A673 (cell line): Measurements from ENCODE around the gene ALKBH8. TPM values are rescaled to one million over a fixed set of nuclear protein-coding genes. Genes with fewer than 3 reads are reported as not detected.

Experiments
- BruUV-seq: library from RNA; stranded (reverse); fragments of 400-500 nt; replicated peaks from 2 replicates; lab custom pipeline; 2021; lab: Mats Ljungman, UMichigan
- CTCF ChIA-PET: fragments of 300-600 bp; sonication (Branson Sonifier 250); formaldehyde crosslinking; loops from one replicate; lab custom pipeline; 2022; ENCODE audit warnings: antibody characterized with exemption; lab: Charles Lee
- POLR2A ChIA-PET: fragments of 300-600 bp; sonication (Branson Sonifier 250); formaldehyde crosslinking; loops from one replicate; lab custom pipeline; 2022; ENCODE audit warnings: antibody characterized with exemption; ENCODE audit not compliant: low non-redundant PET; lab: Charles Lee
- DNase-seq: peaks from one replicate; pipeline ENCODE4 v3.0.0-alpha.2; 2015; ENCODE audit warnings: low spot score
- H3K27ac ChIP-seq: fragments of 200-600 bp; sonication (generic); 2 replicates; pipeline ENCODE4 v1.5.1; 2016; ENCODE audit warnings: mixed run types, low read depth, mild to moderate bottlenecking, mixed read lengths, antibody characterized with exemption, low read length; ENCODE audit not compliant: poor library complexity, severe bottlenecking
- H3K27me3 ChIP-seq: fragments of 200-600 bp; sonication (generic); replicated peaks from 2 replicates; pipeline ENCODE4 v1.6.1; 2017; ENCODE audit warnings: mixed run types, low read depth, mild to moderate bottlenecking, mixed read lengths, antibody characterized with exemption, low read length; ENCODE audit not compliant: insufficient read depth, poor library complexity
- H3K36me3 ChIP-seq: fragments of 200-600 bp; sonication (generic); 2 replicates; pipeline ENCODE4 v1.6.1; 2016; ENCODE audit warnings: mixed run types, mild to moderate bottlenecking, mixed read lengths, antibody characterized with exemption, low read length; ENCODE audit not compliant: insufficient read depth, poor library complexity, severe bottlenecking
- H3K4me1 ChIP-seq: fragments of 200-600 bp; sonication (generic); 2 replicates; pipeline ENCODE4 v1.6.1; 2017; ENCODE audit warnings: mixed run types, mild to moderate bottlenecking, mixed read lengths, antibody characterized with exemption, low read length; ENCODE audit not compliant: insufficient read depth, poor library complexity, severe bottlenecking
- H3K4me3 ChIP-seq: fragments of 200-600 bp; sonication (generic); 2 replicates; pipeline ENCODE4 v1.5.1; 2016; ENCODE audit warnings: low read depth, mixed run types, mild to moderate bottlenecking, mixed read lengths, low read length; ENCODE audit not compliant: poor library complexity, severe bottlenecking
- H3K9me3 ChIP-seq: fragments of 200-600 bp; sonication (generic); 2 replicates; pipeline ENCODE4 v1.6.1; 2016; ENCODE audit warnings: mixed run types, low read depth, mild to moderate bottlenecking, mixed read lengths, antibody characterized with exemption, low read length; ENCODE audit not compliant: poor library complexity, severe bottlenecking
- EZH2 ChIP-seq: fragments of 200-600 bp; sonication (generic); IDR thresholded peaks from 2 replicates; pipeline ENCODE4 v1.6.1; 2017; ENCODE audit warnings: borderline replicate concordance, low read depth, mild to moderate bottlenecking, mixed read lengths, antibody characterized with exemption, low read length; ENCODE audit not compliant: poor library complexity, severe bottlenecking
- intact Hi-C: fragments of 100-400 bp; cut with micrococcal nuclease; formaldehyde crosslinking; loops from one replicate; pipeline ENCODE4 v1.10.0; 2022; ENCODE audit not compliant: unreplicated experiment
- total RNA-seq: library from RNA; stranded (reverse); gene quantifications from 2 replicates; pipeline ENCODE4 v1.2.3, GENCODE V29; 2021
- TF ChIP-seq, protein P1 (sequence below): fragments of 300-800, 200-600 bp; sonication (generic); conservative IDR thresholded peaks from 2 replicates; pipeline ENCODE4 v1.5.1; 2017; ENCODE audit warnings: low read depth, mild to moderate bottlenecking, antibody characterized with exemption, low read length, moderate library complexity, mixed read lengths

ALKBH8 gene
- total RNA-seq, 1 experiment from 2014 or later = 17.0 TPM

DNA sequence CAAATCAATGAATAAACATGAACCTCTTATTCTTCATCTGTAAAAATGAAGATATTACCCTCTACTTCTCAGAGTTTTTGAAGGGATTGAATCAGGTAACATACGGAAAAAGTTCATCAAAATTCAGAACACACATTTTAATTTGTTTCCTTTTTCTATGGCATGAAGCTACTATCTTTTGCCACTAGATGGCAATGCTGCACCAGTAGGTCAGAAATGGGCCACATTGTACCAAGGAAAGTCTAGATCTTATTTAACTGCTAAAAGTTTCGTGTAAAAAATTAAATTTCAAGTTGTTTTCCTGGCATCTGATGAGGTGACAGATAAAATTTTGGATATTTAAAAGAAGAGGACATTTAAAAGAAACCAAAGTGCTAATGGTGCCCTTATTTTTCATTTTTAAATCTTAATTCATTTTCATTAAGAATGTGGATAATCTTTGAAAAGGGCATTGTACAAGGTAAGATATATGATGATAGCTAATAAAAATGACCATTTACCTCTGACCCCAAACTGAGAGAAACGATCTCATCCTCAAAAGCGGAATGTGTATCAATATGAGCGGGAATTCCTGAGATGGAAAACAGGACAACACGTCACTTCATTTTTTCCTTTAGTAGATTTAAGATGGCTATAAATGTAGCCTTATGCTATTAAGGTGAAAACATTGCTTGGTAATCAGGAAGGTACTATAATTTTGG, 16.1 kb downstream of the ALKBH8 start:
- no peak overlapping the region for H3K27ac ChIP-seq
- DNase-seq = peak; percentile 72
- TF ChIP-seq, protein P1, sequence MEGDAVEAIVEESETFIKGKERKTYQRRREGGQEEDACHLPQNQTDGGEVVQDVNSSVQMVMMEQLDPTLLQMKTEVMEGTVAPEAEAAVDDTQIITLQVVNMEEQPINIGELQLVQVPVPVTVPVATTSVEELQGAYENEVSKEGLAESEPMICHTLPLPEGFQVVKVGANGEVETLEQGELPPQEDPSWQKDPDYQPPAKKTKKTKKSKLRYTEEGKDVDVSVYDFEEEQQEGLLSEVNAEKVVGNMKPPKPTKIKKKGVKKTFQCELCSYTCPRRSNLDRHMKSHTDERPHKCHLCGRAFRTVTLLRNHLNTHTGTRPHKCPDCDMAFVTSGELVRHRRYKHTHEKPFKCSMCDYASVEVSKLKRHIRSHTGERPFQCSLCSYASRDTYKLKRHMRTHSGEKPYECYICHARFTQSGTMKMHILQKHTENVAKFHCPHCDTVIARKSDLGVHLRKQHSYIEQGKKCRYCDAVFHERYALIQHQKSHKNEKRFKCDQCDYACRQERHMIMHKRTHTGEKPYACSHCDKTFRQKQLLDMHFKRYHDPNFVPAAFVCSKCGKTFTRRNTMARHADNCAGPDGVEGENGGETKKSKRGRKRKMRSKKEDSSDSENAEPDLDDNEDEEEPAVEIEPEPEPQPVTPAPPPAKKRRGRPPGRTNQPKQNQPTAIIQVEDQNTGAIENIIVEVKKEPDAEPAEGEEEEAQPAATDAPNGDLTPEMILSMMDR = peak; percentile 96
- TF ChIP-seq EZH2 = no peak
- ChIA-PET CTCF (interaction anchor here (0.6 to 1.9 kb wide), 6 partner anchors 19 to 787 kb away, joined by 3 to 21 read pairs (median 4); no protein-coding TSS in a partner anchor), POLR2A (interaction anchor here (0.6 kb wide), 1 partner anchor 416 kb away, joined by 3 read pairs; no protein-coding TSS in a partner anchor)
- H3K9me3 ChIP-seq = no peaks in the 10 kb centered on the region
- intact Hi-C loops = no loop called here
- no peaks in the 10 kb centered on the region for H3K36me3 ChIP-seq
- H3K4me1 ChIP-seq = no peaks in the 10 kb centered on the region
- no peak overlapping the region for H3K4me3 ChIP-seq
- H3K27me3 ChIP-seq = no peaks in the 10 kb centered on the region
- no TSS peak for BruUV-seq

DNA sequence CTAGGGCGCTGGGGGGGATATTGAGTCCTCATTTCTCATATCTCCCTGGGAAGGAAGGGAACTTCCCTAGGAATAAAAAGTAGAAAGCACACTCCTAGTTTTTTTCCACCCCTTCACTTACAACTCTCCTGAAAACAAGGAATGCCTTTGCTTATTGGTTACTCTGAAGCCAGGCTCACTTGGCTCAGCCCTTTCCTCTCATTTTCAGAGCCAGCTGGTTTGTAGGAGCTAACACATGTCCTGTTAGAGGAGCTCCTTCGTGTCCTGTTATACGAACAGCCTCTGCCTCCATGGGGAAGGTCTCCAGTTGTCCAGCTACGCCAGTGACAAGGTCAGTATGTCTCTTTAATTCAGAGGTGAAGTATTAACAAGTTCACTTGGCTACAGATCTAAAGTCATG, 17.6 kb downstream of the ALKBH8 start:
- DNase-seq = no peak
- ChIA-PET CTCF (no interaction called here), POLR2A (no interaction called here)
- H3K9me3 ChIP-seq = no peaks in the 10 kb centered on the region
- H3K4me3 ChIP-seq = no peak overlapping the region
- no TSS peak for BruUV-seq
- no peaks in the 10 kb centered on the region for H3K4me1 ChIP-seq
- H3K36me3 ChIP-seq = no peaks in the 10 kb centered on the region
- TF ChIP-seq EZH2 = no peak
- TF ChIP-seq, protein P1 = no peak
- H3K27ac ChIP-seq = no peak overlapping the region
- intact Hi-C loops = no loop called here
- no peaks in the 10 kb centered on the region for H3K27me3 ChIP-seq

DNA sequence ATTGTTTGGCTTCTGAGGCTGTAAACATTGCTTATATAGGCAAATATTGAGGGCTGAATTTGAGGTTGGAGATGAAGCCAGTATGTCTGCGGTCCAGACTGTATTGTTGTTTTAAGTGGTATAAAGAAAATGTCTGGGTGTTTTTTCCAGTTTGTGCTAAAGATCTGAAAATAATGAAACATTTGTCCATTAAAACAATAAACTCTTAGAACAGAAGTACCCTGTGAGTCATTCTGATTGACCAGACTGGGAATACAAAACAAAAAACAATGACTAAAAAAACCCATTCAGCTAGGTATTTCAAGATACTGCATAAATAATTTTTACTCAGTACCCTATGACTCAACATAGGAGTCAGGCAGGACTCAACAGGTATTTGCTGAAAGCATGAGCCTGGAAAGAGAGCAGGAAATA, 20.4 kb downstream of the ALKBH8 start:
- TF ChIP-seq, protein P1 = no peak
- no peak for TF ChIP-seq EZH2
- no peak for DNase-seq
- intact Hi-C loops = no loop called here
- Histone ChIP-seq H3K27ac (no peak overlapping the region), H3K4me1 (no peaks in the 10 kb centered on the region), H3K9me3 (no peaks in the 10 kb centered on the region), H3K4me3 (no peak overlapping the region), H3K27me3 (no peaks in the 10 kb centered on the region), H3K36me3 (no peaks in the 10 kb centered on the region)
- ChIA-PET CTCF (no interaction called here), POLR2A (no interaction called here)
- BruUV-seq = no TSS peak
